CD14-positive monocyte (primary cell): ENCODE data around the gene NT5E. TPM values are rescaled to one million over a fixed set of nuclear protein-coding genes. Genes with fewer than 3 reads are reported as not detected.
A peak's percentile ranks its signal among the peaks of the same experiment; 100 is the strongest.

Experiments used
- DNase-seq, 3 donors: peaks; one replicate each; pipeline ENCODE4 v3.0.0-alpha.2; 2011 to 2022
- H2AFZ ChIP-seq: 2 replicates; pipeline ENCODE4 v1.6.0; 2012; ENCODE audit warnings: mild to moderate bottlenecking, low read depth, low read length, inconsistent platforms; ENCODE audit not compliant: insufficient read depth, poor library complexity, severe bottlenecking
- H3K27ac ChIP-seq, 2 donors: 1 replicate in 1 of 2; 2 replicates in 1 of 2; pipeline ENCODE4 v1.5.1; 2012 to 2013; ENCODE audit warnings: low read length in 2 of 2, control low read depth in 1 of 2, inconsistent platforms in 1 of 2, low read depth in 1 of 2, mild to moderate bottlenecking in 1 of 2
- H3K27me3 ChIP-seq, 2 donors: one replicate each; pipeline versions ENCODE4 v1.6.0 to v1.6.1; 2011 to 2013; ENCODE audit warnings: low read length in 2 of 2; ENCODE audit not compliant: control insufficient read depth in 2 of 2, insufficient read depth in 2 of 2
- H3K36me3 ChIP-seq, 2 donors: replicated peaks in 1 of 2; 1 replicate in 1 of 2; 2 replicates in 1 of 2; pipeline versions ENCODE4 v1.5.1 to v1.6.1; 2012 to 2013; ENCODE audit warnings: low read length in 2 of 2, control low read depth in 1 of 2, inconsistent platforms in 1 of 2, mild to moderate bottlenecking in 1 of 2; ENCODE audit not compliant: insufficient read depth in 2 of 2, control insufficient read depth in 1 of 2
- H3K4me1 ChIP-seq, 2 donors: 1 replicate in 1 of 2; 2 replicates in 1 of 2; pipeline versions ENCODE4 v1.5.1 to v1.6.1; 2012 to 2013; ENCODE audit warnings: low read length in 2 of 2, control low read depth in 1 of 2, inconsistent platforms in 1 of 2, mild to moderate bottlenecking in 1 of 2, moderate library complexity in 1 of 2; ENCODE audit not compliant: insufficient read depth in 2 of 2, control insufficient read depth in 1 of 2
- H3K4me2 ChIP-seq: replicated peaks from 2 replicates; pipeline ENCODE3; 2012; ENCODE audit warnings: low read length, moderate library complexity, mild to moderate bottlenecking; ENCODE audit not compliant: poor library complexity, severe bottlenecking; ENCODE audit errors: extremely low read depth
- H3K4me3 ChIP-seq, 3 experiments: fragments of 200-600 bp in 1 of 3; sonication (generic) in 1 of 3; replicated peaks in 1 of 3; 1 replicate in 2 of 3; 2 replicates in 1 of 3; pipeline ENCODE4 v1.5.1; 2011 to 2013; ENCODE audit warnings: low read length in 3 of 3, mild to moderate bottlenecking in 3 of 3, control low read depth in 2 of 3, low read depth in 2 of 3, inconsistent platforms in 1 of 3, moderate library complexity in 1 of 3
- H3K79me2 ChIP-seq: 2 replicates; pipeline ENCODE4 v1.6.0; 2012; ENCODE audit warnings: mild to moderate bottlenecking, control low read depth, inconsistent platforms, low read length, moderate library complexity; ENCODE audit not compliant: insufficient read depth
- H3K9ac ChIP-seq: 2 replicates; pipeline ENCODE4 v1.6.0; 2017; ENCODE audit warnings: low read length, mild to moderate bottlenecking; ENCODE audit not compliant: insufficient read depth, poor library complexity, severe bottlenecking
- H3K9me3 ChIP-seq, 2 donors: replicated peaks in 1 of 2; 1 replicate in 1 of 2; 2 replicates in 1 of 2; pipeline versions ENCODE4 v1.5.1 to v1.6.1; 2012 to 2013; ENCODE audit warnings: low read length in 2 of 2, control low read depth in 1 of 2; ENCODE audit not compliant: control insufficient read depth in 1 of 2, insufficient read depth in 1 of 2
- H4K20me1 ChIP-seq: 2 replicates; pipeline ENCODE4 v1.6.0; 2012; ENCODE audit warnings: mild to moderate bottlenecking, low read length, control low read depth, moderate library complexity; ENCODE audit not compliant: insufficient read depth
- H3K27ac Mint-ChIP-seq, 7 donors: one replicate each; pipeline ENCODE4 v1.8.0; 2020; ENCODE audit warnings: mild to moderate bottlenecking in 7 of 7, mixed read lengths in 7 of 7, moderate library complexity in 6 of 7, inconsistent platforms in 2 of 7
- H3K27me3 Mint-ChIP-seq, 3 donors: one replicate each; pipeline ENCODE4 v1.8.0; 2021 to 2022; ENCODE audit warnings: low read depth in 3 of 3, mild to moderate bottlenecking in 3 of 3, mixed read lengths in 3 of 3, moderate library complexity in 3 of 3, inconsistent platforms in 1 of 3
- H3K36me3 Mint-ChIP-seq, 2 donors: one replicate each; pipeline ENCODE4 v1.8.0; 2020; ENCODE audit warnings: mixed read lengths in 2 of 2, inconsistent platforms in 1 of 2, mild to moderate bottlenecking in 1 of 2
- H3K4me1 Mint-ChIP-seq: one replicate; pipeline ENCODE4 v1.8.0; 2020; ENCODE audit warnings: mild to moderate bottlenecking, mixed read lengths
- H3K4me3 Mint-ChIP-seq, 2 donors: one replicate each; pipeline ENCODE4 v1.8.0; 2020; ENCODE audit warnings: mild to moderate bottlenecking in 2 of 2, mixed read lengths in 2 of 2, moderate library complexity in 1 of 2
- H3K9me3 Mint-ChIP-seq, 7 donors: one replicate each; pipeline ENCODE4 v1.8.0; 2020 to 2022; ENCODE audit warnings: mixed read lengths in 7 of 7, mild to moderate bottlenecking in 6 of 7, moderate library complexity in 6 of 7, inconsistent platforms in 2 of 7
- WGBS: methylation state at CpG from one replicate; pipeline ENCODE4 v1.1.5; 2013; ENCODE audit warnings: missing lambda C conversion rate; ENCODE audit not compliant: insufficient coverage; 5-methylcytosine and 5-hydroxymethylcytosine counted together
- intact Hi-C, 2 donors: fragments of 100-400 bp; cut with micrococcal nuclease; formaldehyde crosslinking; loops; one replicate each; pipeline versions ENCODE4 v1.15.0 to v1.15.1; 2023
- polyA plus RNA-seq, 3 donors: library from polyadenylated mRNA; depleted of rRNA in 1 of 3; unstranded in 2 of 3; stranded (reverse) in 1 of 3; fragments of 300-500 nt in 2 of 3; fragments of >200 nt in 1 of 3; fragmentation: Illumina TruSeq in 2 of 3; gene quantifications; 1 replicate in 2 of 3; 2 replicates in 1 of 3; pipeline ENCODE4 v1.2.3, GENCODE V29; 2012 to 2021
- TF ChIP-seq, protein P1 (sequence below): fragments of 200-600 bp; IDR thresholded peaks from one replicate; pipeline ENCODE4 v1.8.0; 2022; ENCODE audit warnings: antibody characterized with exemption, mild to moderate bottlenecking

Gene NT5E
- polyA plus RNA-seq, 3 donors: 0.14 to 0.18 TPM; not detected in 1

DNA sequence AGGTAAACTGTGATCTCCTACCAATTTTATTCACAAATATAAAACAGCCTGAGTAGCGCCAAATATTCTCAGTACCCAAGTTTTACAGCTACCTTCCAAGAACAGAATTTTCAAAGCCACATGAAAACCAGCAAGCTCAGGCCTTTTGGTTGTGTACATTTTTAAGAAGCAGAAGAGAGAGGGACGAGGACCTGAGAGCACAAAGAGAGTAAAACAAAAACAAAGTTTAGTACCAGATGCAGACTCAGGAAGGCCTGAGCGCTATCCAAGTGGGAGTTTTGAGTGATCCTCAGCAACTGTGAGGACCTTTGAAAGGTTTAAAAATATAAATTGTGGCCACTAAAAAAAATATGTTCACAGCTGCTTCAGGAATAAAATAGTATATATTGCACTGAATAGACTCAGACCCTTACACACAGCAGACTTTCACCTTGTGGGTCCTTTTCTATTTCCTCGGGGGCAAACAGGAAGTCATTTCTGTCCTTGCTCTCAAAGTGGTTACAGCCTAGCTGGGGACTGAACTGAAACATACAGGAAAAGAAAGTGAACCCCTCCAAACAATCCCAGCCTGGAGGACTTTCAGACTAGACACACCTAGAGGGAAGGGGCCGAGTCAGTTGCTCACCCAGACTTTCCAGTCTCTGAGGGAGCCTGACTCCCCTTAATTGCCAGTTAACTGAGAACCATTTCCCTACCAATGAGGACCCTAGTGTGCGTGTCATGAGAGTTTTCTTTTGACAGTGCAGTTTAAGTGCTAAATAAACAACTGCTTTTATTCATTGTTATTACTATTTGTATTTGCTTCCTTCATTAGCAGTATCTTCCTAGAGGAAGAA, 48.5 kb upstream of the NT5E start:
- peaks cover 0 to 9% (median 2%) of the 10 kb centered on the region in 7 donors for H3K9me3 Mint-ChIP-seq
- no peak overlapping the region for H3K27ac ChIP-seq
- TF ChIP-seq, protein P1, sequence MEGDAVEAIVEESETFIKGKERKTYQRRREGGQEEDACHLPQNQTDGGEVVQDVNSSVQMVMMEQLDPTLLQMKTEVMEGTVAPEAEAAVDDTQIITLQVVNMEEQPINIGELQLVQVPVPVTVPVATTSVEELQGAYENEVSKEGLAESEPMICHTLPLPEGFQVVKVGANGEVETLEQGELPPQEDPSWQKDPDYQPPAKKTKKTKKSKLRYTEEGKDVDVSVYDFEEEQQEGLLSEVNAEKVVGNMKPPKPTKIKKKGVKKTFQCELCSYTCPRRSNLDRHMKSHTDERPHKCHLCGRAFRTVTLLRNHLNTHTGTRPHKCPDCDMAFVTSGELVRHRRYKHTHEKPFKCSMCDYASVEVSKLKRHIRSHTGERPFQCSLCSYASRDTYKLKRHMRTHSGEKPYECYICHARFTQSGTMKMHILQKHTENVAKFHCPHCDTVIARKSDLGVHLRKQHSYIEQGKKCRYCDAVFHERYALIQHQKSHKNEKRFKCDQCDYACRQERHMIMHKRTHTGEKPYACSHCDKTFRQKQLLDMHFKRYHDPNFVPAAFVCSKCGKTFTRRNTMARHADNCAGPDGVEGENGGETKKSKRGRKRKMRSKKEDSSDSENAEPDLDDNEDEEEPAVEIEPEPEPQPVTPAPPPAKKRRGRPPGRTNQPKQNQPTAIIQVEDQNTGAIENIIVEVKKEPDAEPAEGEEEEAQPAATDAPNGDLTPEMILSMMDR: no peak
- no peaks in the 10 kb centered on the region for H4K20me1 ChIP-seq
- H2AFZ ChIP-seq: no peak overlapping the region
- H3K27me3 ChIP-seq: no peaks in the 10 kb centered on the region
- H3K9ac ChIP-seq: no peak overlapping the region
- H3K9me3 ChIP-seq: no peaks in the 10 kb centered on the region
- H3K4me3 Mint-ChIP-seq: no peak overlapping the region
- no peaks in the 10 kb centered on the region for H3K79me2 ChIP-seq
- no peak overlapping the region for H3K4me2 ChIP-seq
- no peaks in the 10 kb centered on the region for H3K4me1 ChIP-seq
- DNase-seq: no peak
- H3K27me3 Mint-ChIP-seq: no peaks in the 10 kb centered on the region
- H3K36me3 Mint-ChIP-seq: no peaks in the 10 kb centered on the region
- WGBS: 36% methylated on average over 2 of the region's 6 CpGs
- no peaks in the 10 kb centered on the region for H3K36me3 ChIP-seq
- intact Hi-C loops: no loop called here
- no peaks in the 10 kb centered on the region for H3K4me1 Mint-ChIP-seq
- H3K27ac Mint-ChIP-seq: peak overlapping the region in 1 of 7 donors; percentile 32
- H3K4me3 ChIP-seq: no peak overlapping the region

DNA sequence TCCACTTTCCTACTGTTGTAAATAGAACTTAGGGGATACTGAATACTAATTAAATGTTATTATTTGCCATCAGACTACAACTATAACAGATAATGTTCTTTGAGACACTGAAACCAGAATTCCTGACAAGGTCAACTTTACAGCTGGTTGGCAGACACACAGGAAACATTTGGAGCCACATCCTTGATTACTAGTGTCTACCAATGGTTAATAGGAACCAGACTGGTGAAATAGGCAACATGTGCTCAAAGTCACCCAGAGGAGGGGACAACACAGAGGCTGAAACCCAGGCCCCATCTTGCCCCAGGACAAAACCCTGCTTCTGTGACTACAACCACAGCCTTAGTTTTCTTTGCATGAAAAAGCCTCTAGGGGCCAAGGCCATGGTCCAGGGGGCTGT, 47.8 kb upstream of the NT5E start:
- H3K36me3 ChIP-seq: no peaks in the 10 kb centered on the region
- H3K4me2 ChIP-seq: no peak overlapping the region
- H3K36me3 Mint-ChIP-seq: no peaks in the 10 kb centered on the region
- intact Hi-C loops: no loop called here
- no peak overlapping the region for H3K9ac ChIP-seq
- H2AFZ ChIP-seq: no peak overlapping the region
- DNase-seq: no peak
- no peak overlapping the region for H3K4me3 ChIP-seq
- H3K27me3 ChIP-seq: no peaks in the 10 kb centered on the region
- H3K27me3 Mint-ChIP-seq: peaks cover 0 to under 1% (median 0%) of the 10 kb centered on the region in 3 donors
- TF ChIP-seq, protein P1: no peak
- H3K79me2 ChIP-seq: no peaks in the 10 kb centered on the region
- H3K4me1 ChIP-seq: no peaks in the 10 kb centered on the region
- no peaks in the 10 kb centered on the region for H3K4me1 Mint-ChIP-seq
- H4K20me1 ChIP-seq: no peaks in the 10 kb centered on the region
- no peak overlapping the region for H3K27ac Mint-ChIP-seq
- no peak overlapping the region for H3K27ac ChIP-seq
- H3K9me3 Mint-ChIP-seq: peaks cover 0 to 5% (median 2%) of the 10 kb centered on the region in 7 donors
- no peaks in the 10 kb centered on the region for H3K9me3 ChIP-seq
- no peak overlapping the region for H3K4me3 Mint-ChIP-seq
